Astrocyte (in vitro differentiated cells and primary cell): ENCODE data around the gene TSEN15. TPM values are rescaled to one million over a fixed set of nuclear protein-coding genes. Genes with fewer than 3 reads are reported as not detected.

Source experiments
- DNase-seq: peaks from one replicate; pipeline ENCODE4 v3.0.0-alpha.2; 2010; ENCODE audit warnings: low read depth
- FAIRE-seq: peaks from 2 replicates; lab custom pipeline; 2011; peaks lifted over from hg19 to GRCh38; lab: Jason Lieb, UNC
- H2AFZ ChIP-seq: 2 replicates; pipeline ENCODE4 v1.6.0; 2012; ENCODE audit warnings: low read depth, low read length, inconsistent platforms
- H3K27ac ChIP-seq: 2 replicates; pipeline ENCODE4 v1.5.1; 2011; ENCODE audit warnings: low read depth, low read length, inconsistent platforms
- H3K27me3 ChIP-seq: 2 replicates; pipeline ENCODE4 v1.6.0; 2011; ENCODE audit warnings: low read length, inconsistent platforms; ENCODE audit not compliant: insufficient read depth
- H3K36me3 ChIP-seq: 2 replicates; pipeline ENCODE4 v1.5.1; 2011; ENCODE audit warnings: low read length, inconsistent platforms; ENCODE audit not compliant: insufficient read depth
- H3K4me1 ChIP-seq: 2 replicates; pipeline ENCODE4 v1.5.1; 2011; ENCODE audit warnings: low read length, inconsistent platforms; ENCODE audit not compliant: insufficient read depth
- H3K4me2 ChIP-seq: 2 replicates; pipeline ENCODE4 v1.6.0; 2012; ENCODE audit warnings: low read length, inconsistent platforms
- H3K4me3 ChIP-seq: 2 replicates; pipeline ENCODE4 v1.5.1; 2011; ENCODE audit warnings: low read depth, mild to moderate bottlenecking, low read length, inconsistent platforms; ENCODE audit not compliant: insufficient read depth
- H3K79me2 ChIP-seq: 2 replicates; pipeline ENCODE4 v1.6.0; 2012; ENCODE audit warnings: mild to moderate bottlenecking, low read length, inconsistent platforms; ENCODE audit not compliant: insufficient read depth
- H3K9ac ChIP-seq: 2 replicates; pipeline ENCODE4 v1.6.0; 2012; ENCODE audit warnings: mild to moderate bottlenecking, low read length, inconsistent platforms
- H3K9me3 ChIP-seq: 2 replicates; pipeline ENCODE4 v1.5.1; 2012; ENCODE audit warnings: low read depth, mild to moderate bottlenecking, low read length, inconsistent platforms; ENCODE audit not compliant: insufficient read depth
- H4K20me1 ChIP-seq: 2 replicates; pipeline ENCODE4 v1.6.0; 2012; ENCODE audit warnings: low read length, inconsistent platforms; ENCODE audit not compliant: insufficient read depth
- H3K27ac Mint-ChIP-seq: one replicate; pipeline ENCODE4 v1.8.0; 2021; ENCODE audit warnings: mild to moderate bottlenecking, mixed read lengths; ENCODE audit not compliant: unreplicated experiment
- H3K27me3 Mint-ChIP-seq: one replicate; pipeline ENCODE4 v1.8.0; 2021; ENCODE audit warnings: low read depth, mixed read lengths; ENCODE audit not compliant: unreplicated experiment
- H3K36me3 Mint-ChIP-seq: one replicate; pipeline ENCODE4 v1.8.0; 2021; ENCODE audit warnings: low read depth, mixed read lengths; ENCODE audit not compliant: unreplicated experiment
- H3K4me1 Mint-ChIP-seq: one replicate; pipeline ENCODE4 v1.8.0; 2021; ENCODE audit warnings: low read depth, mixed read lengths; ENCODE audit not compliant: unreplicated experiment
- H3K4me3 Mint-ChIP-seq: one replicate; pipeline ENCODE4 v1.8.0; 2021; ENCODE audit warnings: mild to moderate bottlenecking, moderate library complexity, mixed read lengths; ENCODE audit not compliant: unreplicated experiment
- H3K9me3 Mint-ChIP-seq: one replicate; pipeline ENCODE4 v1.8.0; 2021; ENCODE audit warnings: mild to moderate bottlenecking, mixed read lengths; ENCODE audit not compliant: unreplicated experiment
- CTCF ChIP-seq: IDR thresholded peaks from 2 replicates; pipeline ENCODE4 v1.5.1; 2011; ENCODE audit warnings: low read depth, mild to moderate bottlenecking, inconsistent platforms, low read length, moderate library complexity; ENCODE audit not compliant: insufficient read depth
- EZH2 ChIP-seq: IDR thresholded peaks from 2 replicates; pipeline ENCODE4 v1.6.1; 2012; ENCODE audit warnings: mild to moderate bottlenecking, low read length, inconsistent platforms; ENCODE audit not compliant: insufficient read depth
- total RNA-seq: library from RNA; stranded (reverse); gene quantifications from 2 replicates; pipeline ENCODE4 v1.2.1, GENCODE V29; 2021

TSEN15 gene
- total RNA-seq, 1 donor from 2014 or later: 28.0 TPM

GRCh38 chr1:184116287-184116686 lies 64.8 kb downstream of the TSEN15 start:
- Histone ChIP-seq H3K9ac (no peak overlapping the region), H3K27me3 (no peaks in the 10 kb centered on the region), H3K27ac (no peak overlapping the region), H4K20me1 (no peaks in the 10 kb centered on the region), H3K79me2 (no peaks in the 10 kb centered on the region), H3K4me3 (no peak overlapping the region), H3K4me1 (peaks cover 4% of the 10 kb centered on the region), H2AFZ (no peak overlapping the region), H3K4me2 (no peak overlapping the region), H3K36me3 (no peaks in the 10 kb centered on the region), H3K9me3 (no peaks in the 10 kb centered on the region)
- H3K36me3 Mint-ChIP-seq: no peaks in the 10 kb centered on the region
- no peak for TF ChIP-seq EZH2
- no peaks in the 10 kb centered on the region for H3K27me3 Mint-ChIP-seq
- H3K4me3 Mint-ChIP-seq: no peak overlapping the region
- no peak for DNase-seq
- no peak for FAIRE-seq
- no peak overlapping the region for H3K27ac Mint-ChIP-seq
- peaks cover 25% of the 10 kb centered on the region for H3K4me1 Mint-ChIP-seq
- no peaks in the 10 kb centered on the region for H3K9me3 Mint-ChIP-seq

GRCh38 chr1:184118046-184118445 lies 66.5 kb downstream of the TSEN15 start:
- H3K4me2 ChIP-seq: peak overlapping the region; percentile 16
- no peaks in the 10 kb centered on the region for H3K9me3 ChIP-seq
- no peak for TF ChIP-seq EZH2
- no peak for TF ChIP-seq CTCF
- H3K27ac ChIP-seq: no peak overlapping the region
- peak overlapping the region; percentile 78 for H3K27ac Mint-ChIP-seq
- H3K4me1 Mint-ChIP-seq: peaks cover 34% of the 10 kb centered on the region
- no peak overlapping the region for H3K4me3 Mint-ChIP-seq
- DNase-seq: peak; percentile 93
- no peak overlapping the region for H2AFZ ChIP-seq
- H4K20me1 ChIP-seq: no peaks in the 10 kb centered on the region
- peak; percentile 98 for FAIRE-seq
- no peaks in the 10 kb centered on the region for H3K79me2 ChIP-seq
- no peak overlapping the region for H3K9ac ChIP-seq
- H3K36me3 ChIP-seq: no peaks in the 10 kb centered on the region
- peaks cover 4% of the 10 kb centered on the region for H3K4me1 ChIP-seq
- H3K36me3 Mint-ChIP-seq: peaks cover under 1% of the 10 kb centered on the region
- H3K4me3 ChIP-seq: no peak overlapping the region
- H3K9me3 Mint-ChIP-seq: no peaks in the 10 kb centered on the region
- H3K27me3 ChIP-seq: no peaks in the 10 kb centered on the region
- H3K27me3 Mint-ChIP-seq: no peaks in the 10 kb centered on the region

Other genes with a start within 250 kb of the TSEN15 start
- 9.6 and 10.1 TPM in 2 replicates for gene RGL1, start 246.6 kb upstream of the TSEN15 start, total RNA-seq
- gene COLGALT2, start 14.0 kb upstream of the TSEN15 start, total RNA-seq: 5.4 and 5.8 TPM in 2 replicates